GM19035 (cell line): ENCODE data around the gene ZNF835.
"Not testable (repeated sequence)": the region's sequence is repeated elsewhere in the genome, so short reads cannot be mapped to it uniquely, and the experiment has no call there.

Experiments used
- ATAC-seq: cut with Tn5 transposase; IDR thresholded peaks from one replicate; pipeline ENCODE4 v1.9.1; 2021; ENCODE audit not compliant: unreplicated experiment

The ZNF835 gene

GRCh38 chr19:56671613-56671994 lies at the start of gene ZNF835:
Gene ZNF835 (minus strand): TSS chr19:56671757. CDS start chr19:56665198, 6,559 bp downstream.
- no peak for ATAC-seq

DNA sequence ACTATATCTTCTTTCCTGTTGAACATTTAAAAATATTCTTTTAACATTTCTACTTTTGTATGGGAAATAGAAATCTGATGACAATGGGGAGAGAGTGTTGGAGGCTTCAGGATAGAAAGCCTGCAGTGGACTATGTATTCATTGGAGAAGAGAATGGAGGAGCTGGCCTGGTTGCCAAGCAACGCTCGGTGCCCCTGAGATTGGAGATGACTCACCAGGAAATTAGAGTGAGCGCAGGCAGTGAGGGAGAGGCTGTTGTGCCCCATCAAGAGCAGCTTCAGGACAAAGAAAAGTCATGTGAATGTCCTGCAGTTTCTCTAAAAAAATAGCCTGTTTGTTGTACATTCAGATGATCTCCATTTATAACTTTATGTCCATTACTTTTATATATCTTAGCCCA lies 48.7 kb upstream of the ZNF835 start:
- no peak for ATAC-seq

DNA sequence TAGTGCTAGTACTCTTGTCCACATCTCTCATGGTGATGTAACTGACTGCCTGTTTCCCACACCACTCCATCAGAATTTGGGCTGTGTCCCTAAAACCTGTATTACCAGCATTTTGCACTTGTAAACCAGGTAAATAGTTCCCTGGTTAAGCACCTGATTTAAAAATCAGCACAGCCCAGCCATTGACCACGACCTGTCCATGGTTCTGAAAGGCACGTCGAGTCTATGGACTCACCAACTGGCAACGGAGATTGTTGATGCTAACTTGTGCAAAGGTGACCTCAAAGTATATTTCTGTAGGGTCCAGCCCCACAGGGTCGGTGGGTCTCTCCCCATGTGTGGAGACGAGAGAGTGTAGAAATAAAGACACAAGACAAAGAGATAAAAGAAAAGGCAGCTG lies 46.7 kb upstream of the ZNF835 start:
- no peak for ATAC-seq

GRCh38 chr19:56712611-56713276 lies 41.2 kb upstream of the ZNF835 start:
- no peak for ATAC-seq

DNA sequence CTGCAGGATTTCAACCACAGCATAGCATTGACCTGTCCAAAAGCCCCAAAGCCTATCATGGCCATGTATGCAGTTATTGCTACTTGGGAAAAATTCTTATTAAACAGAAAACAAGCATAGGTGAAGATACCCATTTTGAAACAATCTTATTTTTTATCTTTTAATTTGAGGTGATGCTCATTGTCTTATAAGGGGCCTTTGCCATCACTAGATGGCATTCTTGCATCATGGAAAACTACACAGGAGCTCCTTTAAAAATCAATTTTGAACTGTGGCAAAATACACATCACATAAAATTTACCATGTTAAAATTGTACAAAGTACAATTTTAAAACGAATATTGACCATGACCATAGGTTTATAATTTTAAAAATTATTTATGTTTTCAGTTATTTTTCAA lies 38.9 kb upstream of the ZNF835 start:
- no peak for ATAC-seq

DNA sequence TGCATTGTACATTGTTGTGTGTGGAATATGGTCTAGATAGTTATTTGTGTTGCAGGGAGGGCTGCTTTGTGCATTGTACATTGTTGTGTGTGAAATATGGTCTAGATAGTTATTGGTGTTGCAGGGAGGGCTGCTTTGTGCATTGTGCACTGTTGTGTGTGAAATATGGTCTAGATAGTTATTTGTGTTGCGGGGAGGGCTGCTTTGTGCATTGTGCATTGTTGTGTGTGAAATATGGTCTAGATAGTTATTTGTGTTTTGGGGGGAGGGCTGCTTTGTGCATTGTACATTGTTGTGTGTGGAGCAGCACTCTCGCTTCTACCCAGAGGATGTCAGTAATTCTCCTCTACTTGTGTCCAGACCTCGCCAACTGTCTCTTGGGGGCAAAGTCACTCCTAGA lies 36.3 kb upstream of the ZNF835 start:
- no peak for ATAC-seq

GRCh38 chr19:56705939-56706338 lies 34.4 kb upstream of the ZNF835 start:
- no peak for ATAC-seq

- no peak for ATAC-seq
These were observed 30.3 kb upstream of the ZNF835 start for GRCh38 chr19:56701895-56702294.

GRCh38 chr19:56699552-56699951 lies 28.0 kb upstream of the ZNF835 start:
- ATAC-seq: no peak

GRCh38 chr19:56692206-56692895 lies 20.8 kb upstream of the ZNF835 start:
- ATAC-seq: no peak

GRCh38 chr19:56690670-56691069 lies 19.1 kb upstream of the ZNF835 start:
- no peak for ATAC-seq

DNA sequence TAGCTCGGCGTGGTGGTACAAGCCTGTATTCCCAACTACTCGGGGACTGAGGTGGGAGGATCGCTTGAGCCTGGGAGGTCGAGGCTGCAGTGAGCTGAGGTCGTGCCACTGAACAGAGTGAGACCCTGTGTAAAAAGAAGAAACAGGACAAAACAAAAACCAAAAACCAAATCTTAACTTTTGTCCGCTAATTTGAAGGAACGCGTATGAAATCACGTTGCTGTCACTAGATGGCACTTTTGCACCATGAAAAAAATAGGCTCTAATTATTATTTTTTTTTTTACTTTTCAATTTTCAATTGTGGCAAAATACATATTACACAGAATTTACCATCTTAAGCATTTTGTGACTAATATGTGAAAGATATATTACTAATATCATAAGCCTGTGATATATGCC lies 17.6 kb upstream of the ZNF835 start:
- no peak for ATAC-seq

DNA sequence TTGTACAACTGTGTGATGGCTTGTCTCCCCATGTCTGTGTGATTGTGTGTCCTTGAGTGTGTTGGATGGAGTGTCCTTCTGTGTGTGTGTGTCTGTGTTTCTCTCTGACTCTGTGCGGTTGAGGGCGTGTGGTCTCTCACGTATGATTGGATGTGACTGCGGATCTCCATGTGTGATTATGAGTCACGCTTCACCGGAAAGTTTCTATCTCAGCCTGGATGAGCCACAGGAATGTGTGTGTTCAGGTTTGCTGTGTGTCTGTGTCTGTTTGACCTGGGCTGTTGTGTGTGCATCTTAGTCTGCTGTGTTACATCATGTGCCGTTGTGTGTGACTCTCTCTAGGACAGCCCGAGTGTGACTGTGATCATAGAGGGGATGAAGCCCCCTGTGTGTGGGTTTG lies 15.5 kb upstream of the ZNF835 start:
- no peak for ATAC-seq

GRCh38 chr19:56683116-56683515 lies 11.6 kb upstream of the ZNF835 start:
- ATAC-seq: no peak

DNA sequence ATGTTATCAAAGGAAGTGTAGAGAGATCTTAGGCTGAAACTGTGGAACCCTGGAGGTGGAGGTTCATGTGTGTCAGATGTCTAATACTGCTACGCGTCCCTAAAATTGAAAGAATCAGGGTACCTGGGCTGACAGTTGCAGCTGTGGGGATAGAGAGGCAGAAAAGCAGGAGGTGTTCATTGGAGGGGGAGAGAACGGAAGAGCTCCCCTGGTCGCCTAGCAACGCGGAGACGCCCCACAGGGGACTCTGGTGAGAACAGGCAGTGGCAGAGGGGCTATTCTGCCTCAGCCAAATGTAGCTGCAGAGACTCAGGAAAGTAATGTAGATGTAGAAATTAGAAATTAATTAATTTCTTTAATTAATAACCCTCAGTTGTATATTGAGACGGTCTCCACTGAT lies 10.1 kb upstream of the ZNF835 start:
- ATAC-seq: no peak

DNA sequence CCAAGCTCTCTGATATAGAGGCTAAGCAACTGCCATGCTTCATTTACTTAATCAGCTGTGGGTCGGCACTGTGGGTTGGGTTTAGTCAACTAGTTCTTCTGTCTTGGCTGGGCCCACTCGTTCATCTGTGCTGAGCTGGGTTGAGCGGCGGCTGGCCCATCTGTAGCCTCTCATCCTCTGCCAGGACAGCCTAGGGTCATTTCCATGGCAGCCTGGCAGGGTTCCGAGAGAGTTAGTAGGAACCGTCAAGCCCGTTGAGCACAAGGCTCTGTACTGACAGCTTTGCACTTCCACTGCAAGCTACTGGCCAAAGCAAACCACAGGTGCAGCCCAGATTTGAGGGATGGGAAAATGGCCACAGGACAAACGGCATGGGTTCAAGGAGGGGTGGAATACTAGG lies 6.6 kb upstream of the ZNF835 start:
- no peak for ATAC-seq

DNA sequence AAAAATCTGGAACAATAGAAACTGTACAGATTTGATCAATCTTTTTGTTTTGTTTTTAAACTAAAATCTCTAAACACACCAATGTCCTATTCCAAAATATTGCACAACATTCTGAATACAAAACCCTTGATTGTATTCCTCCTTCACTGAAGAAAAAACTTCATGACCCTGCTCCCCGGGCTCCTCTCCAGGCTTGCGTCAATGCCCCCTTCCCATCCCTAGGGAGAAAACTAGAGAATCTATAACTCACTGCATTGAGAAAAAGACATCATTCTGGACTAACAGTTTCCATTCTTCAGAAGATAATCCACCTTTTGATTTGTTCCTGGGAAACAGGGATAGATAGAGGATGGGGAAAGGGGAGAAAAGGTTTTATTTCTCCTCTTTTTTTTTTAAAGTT lies 1.1 kb upstream of the ZNF835 start:
- not testable (repeated sequence) for ATAC-seq

DNA sequence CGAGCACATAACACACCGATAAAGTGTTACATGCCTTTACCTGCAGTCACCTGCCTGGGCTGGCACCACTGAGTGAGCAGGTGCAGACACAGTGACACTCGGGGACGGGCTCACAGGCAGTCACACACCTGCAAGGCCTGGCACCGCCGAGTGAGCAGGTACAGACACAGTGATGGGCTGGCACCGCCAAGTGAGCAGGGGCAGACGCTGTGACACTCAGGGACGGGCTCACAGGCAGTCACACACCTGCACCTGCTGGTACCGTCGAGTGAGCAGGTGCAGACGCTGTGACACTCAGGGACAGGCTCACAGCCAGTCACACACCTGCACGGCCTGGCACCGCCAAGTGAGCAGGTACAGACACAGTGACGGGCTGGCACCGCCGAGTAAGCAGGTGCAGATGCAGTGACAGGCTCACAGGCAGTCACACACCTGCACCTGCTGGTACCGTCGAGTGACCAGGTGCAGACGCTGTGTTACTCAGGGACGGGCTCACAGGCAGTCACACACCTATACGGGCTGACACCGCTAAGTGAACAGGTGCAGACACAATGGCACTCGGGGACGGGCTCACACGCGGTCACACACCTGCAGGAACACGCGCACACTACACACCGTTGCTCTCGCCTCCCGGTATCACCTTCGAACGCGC lies 470 bp downstream of the ZNF835 start:
- ATAC-seq: no peak

DNA sequence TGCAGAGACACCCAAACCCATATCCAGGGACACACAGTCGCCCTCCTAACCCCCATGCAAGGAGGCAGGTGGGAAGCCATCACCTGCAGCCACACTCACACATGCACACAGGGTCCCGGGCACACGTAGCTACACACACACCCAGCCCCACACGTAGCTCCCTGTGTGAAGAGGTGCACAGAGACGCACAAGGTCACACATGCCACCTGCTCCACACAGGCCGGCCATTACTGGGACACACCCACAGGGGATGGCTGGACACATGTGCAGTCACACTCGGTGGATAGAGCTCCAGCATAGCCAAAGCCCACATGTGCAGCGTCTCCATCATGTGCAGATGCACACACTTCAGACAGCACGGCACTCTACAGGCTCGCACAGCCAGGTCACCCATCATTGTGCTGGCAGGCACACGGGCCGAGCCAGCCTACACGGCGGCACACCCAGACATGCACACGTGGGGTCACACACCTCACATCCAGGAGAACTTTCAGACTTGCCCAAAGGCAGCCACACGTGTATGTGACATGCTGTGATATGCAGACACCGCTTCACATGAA lies 1.1 kb downstream of the ZNF835 start:
- no peak for ATAC-seq

- ATAC-seq: no peak
These were observed 2.9 kb downstream of the ZNF835 start for GRCh38 chr19:56668676-56669075.

GRCh38 chr19:56667311-56667870 lies 4.2 kb downstream of the ZNF835 start:
- ATAC-seq: no peak

- no peak for ATAC-seq
These were observed 7.0 kb downstream of the ZNF835 start for GRCh38 chr19:56664511-56664910.
